K562 (cell line): ENCODE results near the gene WDR45. TPM values are rescaled to one million over a fixed set of nuclear protein-coding genes. Genes with fewer than 3 reads are reported as not detected.

ENCODE experiments used
- ATAC-seq: fragments of 200-7000 bp; cut with Tn5 transposase; 3 replicates; pipeline ENCODE4 v1.9.1; 2020; ENCODE audit warnings: moderate library complexity
- BruUV-seq: library from RNA; stranded (reverse); fragments of 400-500 nt; replicated peaks from 2 replicates; lab custom pipeline; 2021; lab: Mats Ljungman, UMichigan
- CTCF ChIA-PET: fragments of 300-600 bp; formaldehyde crosslinking; extraction: SDS; loops from one replicate; lab custom pipeline; 2021; ENCODE audit warnings: low intra/inter-chr PET ratio; lab: Yijun Ruan, JAX
- POLR2A ChIA-PET: fragments of 300-600, 350-650 bp; sonication (Branson Sonifier 250); formaldehyde crosslinking; extraction: SDS; loops from one replicate; lab custom pipeline; 2021; ENCODE audit warnings: antibody characterized with exemption, inconsistent platforms; lab: Yijun Ruan, JAX
- DNase-seq, 4 experiments: peaks; one replicate each; pipeline versions ENCODE4 v3.0.0 to v3.0.0-alpha.2; 2011 to 2018; ENCODE audit warnings: low spot score in 3 of 4, mixed read lengths in 3 of 4; ENCODE audit errors: extremely low read depth in 1 of 4
- FAIRE-seq: peaks from 2 replicates; lab custom pipeline; 2011; peaks lifted over from hg19 to GRCh38; lab: Jason Lieb, UNC
- H2AFZ ChIP-seq: 2 replicates; pipeline ENCODE4 v1.6.0; 2011; ENCODE audit warnings: low read depth, low read length, control low read depth, inconsistent platforms
- H3K27ac ChIP-seq: fragments of 200-600 bp; 3 replicates; pipeline ENCODE4 v1.8.0; 2011; ENCODE audit warnings: low read depth, mild to moderate bottlenecking, control low read depth, inconsistent platforms, low read length, moderate library complexity, mixed read lengths; ENCODE audit errors: extremely low read depth
- H3K27me3 ChIP-seq, 2 experiments: fragments of 300-600 bp in 1 of 2; 2 replicates in 1 of 2; 3 replicates in 1 of 2; pipeline versions ENCODE4 v1.6.0 to v1.8.0; 2011; ENCODE audit warnings: inconsistent platforms in 2 of 2, low read length in 2 of 2, mild to moderate bottlenecking in 1 of 2, mixed read lengths in 1 of 2, moderate library complexity in 1 of 2; ENCODE audit not compliant: control insufficient read depth in 2 of 2, insufficient read depth in 2 of 2
- H3K36me3 ChIP-seq: fragments of 300-600 bp; 3 replicates; pipeline ENCODE4 v1.8.0; 2011; ENCODE audit warnings: mild to moderate bottlenecking, low read length, inconsistent platforms; ENCODE audit not compliant: control insufficient read depth, insufficient read depth
- H3K4me1 ChIP-seq, 2 experiments: fragments of 200-600 bp in 1 of 2; replicated peaks in 1 of 2; 2 replicates in 1 of 2; 3 replicates in 1 of 2; pipeline versions ENCODE4 v1.5.1 to v1.8.0; 2011; ENCODE audit warnings: inconsistent platforms in 2 of 2, low read length in 2 of 2, mild to moderate bottlenecking in 1 of 2, mixed read lengths in 1 of 2, moderate library complexity in 1 of 2; ENCODE audit not compliant: control insufficient read depth in 2 of 2, insufficient read depth in 2 of 2
- H3K4me2 ChIP-seq: 2 replicates; pipeline ENCODE4 v1.6.1; 2011; ENCODE audit warnings: low read length, control low read depth, inconsistent platforms, mixed read lengths; ENCODE audit not compliant: insufficient read depth
- H3K4me3 ChIP-seq: fragments of 200-600 bp; sonication (generic), shearing (Covaris generic); 2 replicates; pipeline ENCODE4 v1.5.1; 2016; ENCODE audit warnings: control low read depth, inconsistent platforms
- H3K79me2 ChIP-seq: fragments of 200-600 bp; 3 replicates; pipeline ENCODE4 v1.8.0; 2011; ENCODE audit warnings: low read length, inconsistent platforms; ENCODE audit not compliant: control insufficient read depth, insufficient read depth
- H3K9ac ChIP-seq, 2 experiments: 2 replicates each; pipeline versions ENCODE4 v1.6.0 to v1.6.1; 2011; ENCODE audit warnings: low read depth in 2 of 2, low read length in 2 of 2, control low read depth in 1 of 2, inconsistent platforms in 1 of 2, mild to moderate bottlenecking in 1 of 2, mixed read lengths in 1 of 2; ENCODE audit not compliant: insufficient read depth in 1 of 2
- H3K9me1 ChIP-seq: one replicate; pipeline ENCODE4 v1.6.0; 2011; ENCODE audit warnings: inconsistent platforms, mild to moderate bottlenecking, low read length, moderate library complexity; ENCODE audit not compliant: control insufficient read depth, insufficient read depth
- H3K9me3 ChIP-seq: replicated peaks from 2 replicates; pipeline ENCODE4 v1.5.1; 2011; ENCODE audit warnings: low read depth, low read length, inconsistent platforms; ENCODE audit not compliant: control insufficient read depth, insufficient read depth
- H4K20me1 ChIP-seq: replicated peaks from 2 replicates; pipeline ENCODE4 v1.6.1; 2011; ENCODE audit warnings: low read length, inconsistent platforms, mixed read lengths; ENCODE audit not compliant: control insufficient read depth, insufficient read depth
- CREB3L1 ChIP-seq: fragments of 450-650 bp; IDR thresholded peaks from 2 replicates; pipeline ENCODE4 v1.6.1; 2014; ENCODE audit warnings: low read depth, mild to moderate bottlenecking, moderate library complexity, borderline replicate concordance
- CXXC5 ChIP-seq: fragments of 250-450 bp; sonication (Bioruptor Pico); IDR thresholded peaks from 2 replicates; pipeline ENCODE4 v1.8.0; 2022; ENCODE audit warnings: inconsistent platforms, mild to moderate bottlenecking, moderate library complexity
- DACH1 ChIP-seq: fragments of 450-650 bp; IDR thresholded peaks from 2 replicates; pipeline ENCODE4 v1.6.1; 2018; ENCODE audit not compliant: partially characterized antibody
- GTF3C2 ChIP-seq: IDR thresholded peaks from 3 replicates; pipeline ENCODE4 v1.6.1; 2011; ENCODE audit warnings: borderline replicate concordance, mild to moderate bottlenecking, moderate library complexity; ENCODE audit not compliant: insufficient read length; ENCODE audit errors: extremely low read depth
- HNRNPUL1 ChIP-seq: fragments of 200-400 bp; formaldehyde crosslinking; IDR thresholded peaks from 2 replicates; pipeline ENCODE4 v1.6.1; 2017; ENCODE audit warnings: low read length
- MECOM ChIP-seq: fragments of 250-450 bp; sonication (Bioruptor Pico); IDR thresholded peaks from 2 replicates; pipeline ENCODE4 v1.8.0; 2022; ENCODE audit warnings: inconsistent platforms
- NEUROD1 ChIP-seq: fragments of 150-350 bp; IDR thresholded peaks from 2 replicates; pipeline ENCODE4 v1.6.1; 2014; ENCODE audit warnings: borderline replicate concordance, low read length, low read depth; ENCODE audit not compliant: partially characterized antibody
- PCBP1 ChIP-seq: fragments of 200-400 bp; formaldehyde crosslinking; IDR thresholded peaks from 2 replicates; pipeline ENCODE4 v1.6.1; 2018; ENCODE audit warnings: mild to moderate bottlenecking, low read depth, low read length; ENCODE audit not compliant: poor library complexity, severe bottlenecking
- YY1 ChIP-seq, 3 experiments: IDR thresholded peaks; 2 replicates each; pipeline ENCODE4 v1.6.1; 2011; ENCODE audit warnings: low read length in 2 of 3, mild to moderate bottlenecking in 2 of 3, moderate library complexity in 2 of 3, borderline replicate concordance in 1 of 3, control low read depth in 1 of 3, low read depth in 1 of 3; ENCODE audit not compliant: insufficient read depth in 3 of 3, insufficient replicate concordance in 2 of 3, control insufficient read depth in 1 of 3, insufficient read length in 1 of 3; ENCODE audit errors: extremely low read depth in 1 of 3
- ZBTB2 ChIP-seq: fragments of 450-650 bp; IDR thresholded peaks from 2 replicates; pipeline ENCODE4 v1.6.1; 2016; ENCODE audit warnings: antibody characterized with exemption
- ZBTB9 ChIP-seq: fragments of 450-650 bp; formaldehyde crosslinking; IDR thresholded peaks from 2 replicates; pipeline ENCODE4 v1.4.0; 2020; ENCODE audit warnings: mild to moderate bottlenecking, moderate library complexity
- WGBS: fragments of 100-300 bp; shearing (Covaris generic); methylation state at CpG from one replicate; pipeline ENCODE4 v1.1.6; 2016; ENCODE audit warnings: low coverage, mixed read lengths; ENCODE audit not compliant: insufficient coverage; ENCODE audit errors: missing lambda C conversion rate; 5-methylcytosine and 5-hydroxymethylcytosine counted together
- in situ Hi-C: fragments of 300-500 bp; cut with MboI; formaldehyde crosslinking; loops from 4 replicates; pipeline ENCODE4 v1.15.0; 2018; ENCODE audit warnings: inconsistent platforms, mixed read lengths
- intact Hi-C: fragments of 100-400 bp; cut with micrococcal nuclease; formaldehyde crosslinking; loops from 2 replicates; pipeline ENCODE4 v1.14.2; 2022
- polyA plus RNA-seq, 8 experiments: library from polyadenylated mRNA; depleted of rRNA in 4 of 8; stranded (reverse) in 5 of 8; unstranded in 3 of 8; fragments of >200 nt; fragmentation: Nextera tagmentation in 2 of 8; fragmentation: Illumina TruSeq in 1 of 8; extraction: Ambion mirVana in 2 of 8; extraction: Trizol in 1 of 8; gene quantifications; 2 replicates each; pipeline versions ENCODE4 v1.2.1 to v1.2.3, GENCODE V29; 2011 to 2014; ENCODE audit warnings: inconsistent platforms in 1 of 8, missing spikeins in 1 of 8
- total RNA-seq, 7 experiments: library from RNA; depleted of rRNA in 6 of 7; stranded (reverse); fragments of >200 nt in 6 of 7; fragmentation: Illumina TruSeq in 2 of 7; extraction: Trizol in 2 of 7; gene quantifications; 2 replicates each; pipeline versions ENCODE4 v1.2.1 to v1.2.3, GENCODE V29; 2011 to 2021; ENCODE audit warnings: low replicate concordance in 1 of 7

Gene WDR45
- total and polyA plus RNA-seq, 9 of the 15 experiments (the other 6 are each of a cell fraction or from before 2014, with no cell fraction given): 19.4 to 136 (median 59.7) TPM

- TF ChIP-seq ZBTB9 (CRISPR knock-in tag) (no peak), MECOM (CRISPR knock-in tag) (no peak)
These were observed 37.0 kb upstream of the WDR45 start (continued) for GRCh38 chrX:49116716-49117115.

- Histone ChIP-seq H3K9me1 (no peaks in the 10 kb centered on the region), H3K79me2 (no peaks in the 10 kb centered on the region), H3K4me1 (peaks cover 0 to 3% of the 10 kb centered on the region in 2 experiments; a peak in 2 of 5 replicates), H3K9me3 (no peaks in the 10 kb centered on the region), H3K4me2 (no peak overlapping the region), H3K27ac (no peak overlapping the region), H3K9ac (no peak overlapping the region; a peak in 1 of 4 replicates), H3K27me3 (no peaks in the 10 kb centered on the region), H3K4me3 (no peak overlapping the region), H4K20me1 (no peaks in the 10 kb centered on the region), H2AFZ (no peak overlapping the region), H3K36me3 (peaks cover 77% of the 10 kb centered on the region)
- no peak for DNase-seq
- CTCF ChIA-PET: interaction anchor here (0.6 kb wide), 1 partner anchor 384 kb away, joined by 3 read pairs; no protein-coding TSS in a partner anchor
- ATAC-seq: no peak
- intact Hi-C loops (no loop called here), in situ Hi-C loops (no loop called here)
- FAIRE-seq: no peak
- WGBS: 94% methylated on average over 8 of the region's 8 CpGs
- BruUV-seq: no TSS peak
- POLR2A ChIA-PET: interaction anchor here (1.4 kb wide), 1 partner anchor 17 kb away, joined by 4 read pairs; no protein-coding TSS in a partner anchor
- TF ChIP-seq CXXC5 (CRISPR knock-in tag): no peak
- TF ChIP-seq ZBTB2: no peak
- TF ChIP-seq DACH1: no peak
- no peak for TF ChIP-seq HNRNPUL1
- no peak for TF ChIP-seq GTF3C2
- no peak for TF ChIP-seq NEUROD1
- TF ChIP-seq YY1 (IDR thresholded peaks at IDR 0.05; ENCODE audit: borderline replicate concordance in 1 of 3, control insufficient read depth in 1 of 3, extremely low read depth in 1 of 3, insufficient read depth in 3 of 3, insufficient read length in 1 of 3, insufficient replicate concordance in 2 of 3, low read depth in 1 of 3, low read length in 2 of 3): no peak
- TF ChIP-seq PCBP1: no peak
- no peak for TF ChIP-seq CREB3L1
These were observed 36.4 kb upstream of the WDR45 start for GRCh38 chrX:49116076-49116475.
